Suprapubic skin (tissue), 4 donors: ENCODE data around the gene MACC1. TPM values are rescaled to one million over a fixed set of nuclear protein-coding genes. Genes with fewer than 3 reads are reported as not detected.

Source experiments
- DNase-seq, 2 donors: peaks; one replicate each; pipeline ENCODE4 v3.0.0-alpha.2; 2019; ENCODE audit warnings: low spot score in 2 of 2
- H3K27ac ChIP-seq: fragments of 200-600 bp; sonication (generic); one replicate; pipeline ENCODE4 v1.5.1; 2019
- H3K27me3 ChIP-seq: fragments of 200-600 bp; sonication (generic); one replicate; pipeline ENCODE4 v1.5.1; 2019
- H3K36me3 ChIP-seq: fragments of 200-600 bp; sonication (generic); one replicate; pipeline ENCODE4 v1.5.1; 2019
- H3K4me1 ChIP-seq: fragments of 200-600 bp; sonication (generic); one replicate; pipeline ENCODE4 v1.5.1; 2019
- H3K4me3 ChIP-seq: fragments of 200-600 bp; sonication (generic); one replicate; pipeline ENCODE4 v1.5.1; 2019; ENCODE audit warnings: mild to moderate bottlenecking
- H3K9me3 ChIP-seq: fragments of 200-600 bp; sonication (generic); one replicate; pipeline ENCODE4 v1.5.1; 2019
- CTCF ChIP-seq, 2 donors: fragments of 200-600 bp in 1 of 2; fragments of 450-650 bp in 1 of 2; sonication (generic) in 1 of 2; IDR thresholded peaks; one replicate each; pipeline ENCODE4 v1.5.1; 2016 to 2019; ENCODE audit warnings: antibody characterized with exemption in 2 of 2, mild to moderate bottlenecking in 1 of 2, moderate library complexity in 1 of 2
- EP300 ChIP-seq: sonication (generic); formaldehyde crosslinking; IDR thresholded peaks from one replicate; pipeline ENCODE4 v1.6.1; 2017; ENCODE audit warnings: antibody characterized with exemption
- POLR2A ChIP-seq, 2 donors: fragments of 450-650 bp; IDR thresholded peaks; one replicate each; pipeline ENCODE4 v1.6.1; 2017; ENCODE audit warnings: antibody characterized with exemption in 2 of 2, mild to moderate bottlenecking in 2 of 2, moderate library complexity in 2 of 2
- POLR2AphosphoS5 ChIP-seq, 3 donors: sonication (generic); formaldehyde crosslinking; IDR thresholded peaks; one replicate each; pipeline ENCODE4 v1.6.1; 2017; ENCODE audit warnings: antibody characterized with exemption in 3 of 3
- WGBS: methylation state at CpG from one replicate; pipeline ENCODE4 v1.1.5; 2018; 5-methylcytosine and 5-hydroxymethylcytosine counted together
- total RNA-seq, 4 donors: library from RNA; depleted of rRNA; stranded (reverse); fragments of >200 nt; gene quantifications; one replicate each; pipeline ENCODE4 v1.1.0, GENCODE V29; 2016

Gene MACC1
- total RNA-seq, 4 donors from 2014 or later, result 8.6 to 13.0 (median 11.5) TPM

- no peak for TF ChIP-seq CTCF (IDR thresholded peaks at IDR 0.05)
- no peak for TF ChIP-seq POLR2AphosphoS5 (IDR thresholded peaks at IDR 0.05)
- no peak for TF ChIP-seq POLR2A (IDR thresholded peaks at IDR 0.05)
- no peak for TF ChIP-seq EP300
- H3K4me1 ChIP-seq, result no peaks in the 10 kb centered on the region
- WGBS, result 49% methylated on average over 3 of the region's 3 CpGs
Measured at GRCh38 chr7:20172736-20173334, 44.3 kb downstream of the MACC1 start.

DNA sequence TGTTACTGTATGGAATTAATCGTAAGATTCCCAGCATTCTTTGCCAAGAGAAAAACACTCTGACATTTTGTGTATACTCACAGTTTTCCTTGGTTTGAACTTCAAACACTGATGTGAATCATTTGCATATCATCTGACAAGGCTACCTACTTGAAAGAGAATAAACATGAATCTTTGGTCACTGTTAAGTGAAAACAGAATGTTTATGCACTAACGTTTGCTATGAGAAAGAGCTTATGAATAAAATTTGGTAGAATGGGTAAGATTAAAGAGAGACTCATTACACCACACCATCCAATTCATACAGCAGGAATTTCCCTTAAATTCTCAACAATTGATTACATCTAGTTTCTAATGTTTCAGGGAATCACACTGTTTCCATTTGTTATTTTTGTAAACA, 46.6 kb downstream of the MACC1 start:
- 51% methylated on average over 2 of the region's 2 CpGs for WGBS
- Histone ChIP-seq H3K36me3 (no peaks in the 10 kb centered on the region), H3K4me1 (no peaks in the 10 kb centered on the region), H3K27ac (no peak overlapping the region), H3K27me3 (no peaks in the 10 kb centered on the region), H3K9me3 (no peaks in the 10 kb centered on the region), H3K4me3 (no peak overlapping the region)
- TF ChIP-seq EP300, result no peak
- TF ChIP-seq POLR2A (IDR thresholded peaks at IDR 0.05), result no peak
- DNase-seq, result no peak

More at GRCh38 chr7:20172736-20173334, 44.3 kb downstream of the MACC1 start:
- Histone ChIP-seq H3K27me3 (no peaks in the 10 kb centered on the region), H3K27ac (no peak overlapping the region), H3K36me3 (no peaks in the 10 kb centered on the region), H3K4me3 (no peak overlapping the region), H3K9me3 (no peaks in the 10 kb centered on the region)
- DNase-seq, result no peak

GRCh38 chr7:20165146-20165510, 52.1 kb downstream of the MACC1 start:
- Histone ChIP-seq H3K36me3 (no peaks in the 10 kb centered on the region), H3K4me1 (no peaks in the 10 kb centered on the region), H3K27me3 (no peaks in the 10 kb centered on the region), H3K9me3 (no peaks in the 10 kb centered on the region), H3K4me3 (no peak overlapping the region), H3K27ac (peak overlapping the region; percentile 31)
- TF ChIP-seq EP300, result no peak
- no peak for TF ChIP-seq CTCF (IDR thresholded peaks at IDR 0.05)
- no peak for TF ChIP-seq POLR2AphosphoS5 (IDR thresholded peaks at IDR 0.05)
- TF ChIP-seq POLR2A (IDR thresholded peaks at IDR 0.05), result no peak
- DNase-seq, result no peak
- WGBS, result 63% methylated on average over 1 of the region's 1 CpG

DNA sequence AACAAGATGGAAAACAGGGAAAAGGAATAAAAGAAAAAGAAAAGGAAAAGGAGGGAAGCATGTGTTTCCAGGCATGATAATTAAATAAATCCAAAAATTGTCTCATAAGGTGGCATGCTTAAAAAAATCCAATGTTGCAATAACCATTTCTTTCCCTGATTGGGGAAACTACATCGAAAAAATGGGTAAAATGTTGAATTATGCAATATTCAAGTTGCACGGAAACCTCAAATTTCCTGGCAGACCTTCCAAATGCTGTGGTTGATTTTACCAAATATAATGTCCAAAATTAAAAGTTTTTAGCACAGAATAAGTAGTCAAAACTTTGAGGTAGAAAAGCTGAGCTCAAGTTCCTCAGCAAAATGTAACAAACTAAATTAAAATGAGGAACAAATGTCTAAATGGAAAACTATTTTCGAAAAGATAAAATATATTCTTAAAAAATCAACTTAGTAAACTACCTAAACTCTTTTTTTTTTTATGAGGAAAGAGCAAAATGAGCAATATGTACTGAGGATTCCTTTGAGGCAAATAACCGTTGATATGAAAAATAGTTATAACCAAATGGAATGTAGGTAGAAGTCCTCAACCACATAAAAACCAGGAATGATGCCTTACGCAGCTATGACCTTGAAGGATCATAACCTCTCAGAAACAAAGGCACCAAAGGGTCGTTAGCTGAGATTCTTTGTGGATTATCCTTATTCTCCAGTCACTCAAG, 52.6 kb downstream of the MACC1 start:
- Histone ChIP-seq H3K36me3 (no peaks in the 10 kb centered on the region), H3K4me3 (no peak overlapping the region), H3K9me3 (no peaks in the 10 kb centered on the region), H3K4me1 (no peaks in the 10 kb centered on the region), H3K27me3 (no peaks in the 10 kb centered on the region), H3K27ac (peak overlapping the region; percentile 31)
- no peak for DNase-seq
- TF ChIP-seq POLR2AphosphoS5 (IDR thresholded peaks at IDR 0.05) (no peak), POLR2A (IDR thresholded peaks at IDR 0.05) (no peak), EP300 (no peak), CTCF (IDR thresholded peaks at IDR 0.05) (no peak)
- 59% methylated on average over 6 of the region's 6 CpGs for WGBS

GRCh38 chr7:20162665-20163064, 54.5 kb downstream of the MACC1 start:
- Histone ChIP-seq H3K4me3 (no peak overlapping the region), H3K27me3 (no peaks in the 10 kb centered on the region), H3K9me3 (no peaks in the 10 kb centered on the region), H3K4me1 (no peaks in the 10 kb centered on the region), H3K36me3 (no peaks in the 10 kb centered on the region), H3K27ac (no peak overlapping the region)
- DNase-seq, result no peak
- WGBS, result 69% methylated on average over 1 of the region's 1 CpG
- TF ChIP-seq POLR2AphosphoS5 (IDR thresholded peaks at IDR 0.05) (no peak), POLR2A (IDR thresholded peaks at IDR 0.05) (no peak), EP300 (no peak), CTCF (IDR thresholded peaks at IDR 0.05) (no peak)
